HG03520 (cell line): ENCODE measurements around the gene MEAK7.

Source experiments
- ATAC-seq: cut with Tn5 transposase; IDR thresholded peaks from one replicate; pipeline ENCODE4 v1.9.1; 2021; ENCODE audit warnings: mild to moderate bottlenecking, moderate library complexity; ENCODE audit not compliant: unreplicated experiment

MEAK7 gene

GRCh38 chr16:84495506-84495905 is 9.0 kb downstream of the MEAK7 start:
- ATAC-seq, result no peak

DNA sequence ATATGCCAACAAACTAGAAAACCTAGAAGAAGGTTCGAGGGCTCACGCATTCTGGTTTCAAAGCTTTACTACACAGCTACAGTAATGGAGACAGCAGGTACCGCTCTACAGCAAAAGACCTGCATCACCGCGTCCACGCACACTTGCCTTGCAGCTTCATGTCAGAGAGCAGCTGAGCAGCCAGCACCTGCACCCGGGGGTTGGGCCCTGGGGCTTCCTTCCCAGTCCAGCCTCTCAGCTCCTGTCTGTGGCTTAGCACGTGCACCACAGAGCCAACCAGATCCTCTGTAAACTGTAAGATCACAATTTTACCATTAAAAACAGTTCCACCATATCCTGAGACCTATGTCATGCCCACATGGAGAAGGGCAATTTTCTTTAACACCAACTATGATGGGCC is 15.3 kb downstream of the MEAK7 start:
- no peak for ATAC-seq

GRCh38 chr16:84487358-84487757 is 17.1 kb downstream of the MEAK7 start:
- no peak for ATAC-seq

GRCh38 chr16:84486551-84487235 is 17.8 kb downstream of the MEAK7 start:
- ATAC-seq, result no peak

DNA sequence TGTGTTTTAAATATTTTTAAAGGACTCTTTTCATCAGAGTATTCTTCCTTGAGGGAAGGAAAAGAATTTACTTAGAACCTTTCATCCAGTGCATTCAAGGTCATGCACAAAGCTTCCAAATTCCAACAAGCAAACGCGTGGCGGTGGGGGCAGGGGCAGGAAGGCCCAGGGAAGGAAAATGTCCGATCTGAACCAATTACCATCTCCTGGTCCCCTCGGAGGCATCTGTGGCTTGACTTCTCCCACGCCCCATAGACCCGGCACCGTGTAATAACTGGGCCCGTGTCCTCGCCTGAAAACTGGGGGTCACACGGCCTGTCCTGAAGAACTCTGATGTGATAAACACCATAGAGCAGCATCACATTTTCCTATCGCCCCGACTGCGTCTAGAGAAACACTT is 18.3 kb downstream of the MEAK7 start:
- ATAC-seq, result no peak

DNA sequence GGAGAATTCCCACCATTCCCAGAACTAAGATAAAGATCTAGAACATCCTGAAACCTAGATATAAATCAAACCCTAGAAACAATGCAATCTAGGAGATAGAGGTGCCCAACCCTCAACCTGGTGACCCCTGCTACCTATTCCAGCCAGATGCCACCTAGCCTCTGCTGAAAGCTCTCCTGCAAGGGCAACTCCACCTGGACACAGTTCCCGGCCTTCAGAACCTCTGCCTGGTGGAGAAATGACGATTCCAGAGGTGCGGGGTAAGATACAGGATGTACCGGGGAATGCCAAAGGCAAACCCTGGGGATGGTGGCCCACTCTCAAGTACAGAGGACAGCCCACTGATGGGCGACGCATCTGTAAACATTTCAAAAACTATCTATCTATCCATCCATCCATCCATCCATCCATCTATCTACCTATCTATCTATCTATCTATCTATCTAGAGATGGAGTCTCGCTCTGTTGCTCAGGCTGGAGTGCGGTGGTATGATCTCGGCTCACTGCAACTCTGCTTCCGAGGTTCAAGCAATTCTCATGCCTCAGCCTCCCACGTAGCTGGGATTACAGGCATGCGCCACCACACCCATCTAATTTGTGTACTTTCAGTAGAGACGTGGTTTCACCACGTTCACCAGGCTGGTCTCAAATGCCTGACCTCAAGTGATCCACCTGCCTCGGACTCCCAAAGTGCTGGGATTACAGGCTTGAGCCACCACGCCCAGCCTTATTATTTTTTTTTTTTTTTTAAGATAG is 19.0 kb downstream of the MEAK7 start:
- ATAC-seq, result no peak

DNA sequence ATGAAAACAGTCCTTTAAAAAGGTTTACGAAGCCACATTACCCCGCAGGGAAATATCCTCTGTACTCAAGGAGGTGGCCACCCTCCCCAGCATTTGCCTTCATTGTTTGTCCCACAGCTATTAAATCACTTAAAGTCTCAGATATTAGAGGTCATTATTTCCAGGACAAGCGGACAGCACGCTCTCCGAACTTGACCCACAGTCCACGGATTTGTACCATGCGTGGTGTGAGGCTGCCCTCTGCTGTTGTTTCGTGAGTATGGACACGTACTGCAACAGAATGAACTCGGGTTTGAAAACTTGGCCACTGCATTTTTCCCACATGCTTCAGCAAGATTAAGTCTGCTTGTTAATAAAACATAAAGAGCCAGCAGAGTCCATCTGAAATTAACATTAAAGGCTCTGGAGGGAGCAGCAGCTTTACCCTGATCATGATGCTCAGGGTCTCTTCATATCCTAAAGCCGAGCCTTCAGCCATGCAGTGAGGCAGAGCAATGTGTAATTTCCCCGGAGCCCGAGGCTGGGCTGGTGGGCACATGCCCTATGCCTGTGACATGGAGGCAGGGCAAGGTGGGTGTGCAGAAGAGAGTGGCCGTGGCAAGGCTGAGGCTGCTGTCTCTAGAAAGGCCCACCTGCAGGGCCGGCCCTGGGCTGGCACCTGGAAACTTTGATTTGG is 19.7 kb downstream of the MEAK7 start:
- ATAC-seq, result no peak

DNA sequence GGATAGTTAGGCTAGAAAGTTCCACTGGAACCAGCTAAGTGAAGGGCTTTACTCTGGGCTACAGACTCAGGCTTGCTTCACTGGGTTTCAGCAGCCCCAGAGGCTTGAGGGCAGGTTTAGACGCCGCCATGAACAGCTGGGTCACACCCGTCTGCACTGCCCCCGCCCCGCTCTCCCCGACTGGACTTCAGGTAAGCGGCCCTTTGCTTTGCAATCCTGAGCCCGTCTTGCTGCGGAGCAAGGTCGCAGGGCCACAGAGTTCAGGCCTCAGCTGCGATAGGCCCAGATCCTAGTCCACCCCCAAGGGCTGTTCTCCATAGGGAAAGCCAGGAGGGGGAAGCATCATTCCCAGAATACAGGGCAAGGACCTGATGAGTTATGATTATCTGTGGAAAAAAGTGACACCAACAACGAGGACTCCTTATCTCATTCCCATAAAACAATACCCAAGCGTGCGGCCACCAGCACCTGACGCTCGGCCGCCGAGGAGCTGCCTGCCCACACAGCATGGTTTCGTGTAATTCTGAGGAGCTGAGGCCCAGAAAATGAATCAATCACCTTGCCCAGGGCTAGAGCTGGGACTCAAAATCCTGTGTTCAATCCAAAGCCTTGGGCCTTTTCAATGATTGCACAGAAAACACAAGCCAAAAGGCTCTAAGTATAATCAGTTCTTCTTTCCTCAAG is 20.4 kb downstream of the MEAK7 start:
- ATAC-seq, result no peak

GRCh38 chr16:84482951-84483881 is 21.2 kb downstream of the MEAK7 start:
- ATAC-seq, result no peak

- no peak for ATAC-seq
Measured at GRCh38 chr16:84482001-84482891, 22.2 kb downstream of the MEAK7 start.

DNA sequence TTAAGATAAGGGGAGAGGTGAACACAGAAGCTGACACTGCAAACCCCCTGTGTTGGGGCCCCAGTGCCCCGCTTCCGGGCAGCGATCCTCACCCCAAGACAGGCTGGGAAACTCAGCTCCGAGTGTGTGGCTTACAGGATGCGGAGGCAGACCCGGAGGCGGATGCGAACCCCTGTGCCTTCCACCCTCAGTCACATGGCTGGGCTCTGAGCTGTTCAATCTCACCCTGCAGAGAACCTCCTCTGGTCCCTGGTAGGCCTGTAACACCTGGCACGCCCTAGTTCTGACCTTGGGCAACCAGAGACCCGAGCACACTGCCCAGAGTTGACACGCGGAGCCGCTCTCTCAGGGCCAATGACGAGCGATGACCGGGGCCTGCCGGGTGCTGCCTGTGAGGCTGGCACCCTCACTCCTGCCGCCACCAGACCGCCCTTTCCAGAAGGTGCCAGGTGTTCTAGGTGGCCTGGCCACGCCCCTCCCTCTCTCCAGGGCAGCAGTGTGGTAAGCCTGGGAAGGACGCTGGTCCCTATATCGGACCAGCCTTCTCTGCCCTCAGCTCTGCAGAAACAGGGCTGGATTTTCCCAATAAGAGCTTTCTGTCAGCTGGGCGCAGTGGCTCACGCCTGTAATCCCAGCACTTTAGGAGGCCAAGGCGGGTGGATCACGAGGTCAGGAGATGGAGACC is 23.3 kb downstream of the MEAK7 start:
- ATAC-seq, result no peak

DNA sequence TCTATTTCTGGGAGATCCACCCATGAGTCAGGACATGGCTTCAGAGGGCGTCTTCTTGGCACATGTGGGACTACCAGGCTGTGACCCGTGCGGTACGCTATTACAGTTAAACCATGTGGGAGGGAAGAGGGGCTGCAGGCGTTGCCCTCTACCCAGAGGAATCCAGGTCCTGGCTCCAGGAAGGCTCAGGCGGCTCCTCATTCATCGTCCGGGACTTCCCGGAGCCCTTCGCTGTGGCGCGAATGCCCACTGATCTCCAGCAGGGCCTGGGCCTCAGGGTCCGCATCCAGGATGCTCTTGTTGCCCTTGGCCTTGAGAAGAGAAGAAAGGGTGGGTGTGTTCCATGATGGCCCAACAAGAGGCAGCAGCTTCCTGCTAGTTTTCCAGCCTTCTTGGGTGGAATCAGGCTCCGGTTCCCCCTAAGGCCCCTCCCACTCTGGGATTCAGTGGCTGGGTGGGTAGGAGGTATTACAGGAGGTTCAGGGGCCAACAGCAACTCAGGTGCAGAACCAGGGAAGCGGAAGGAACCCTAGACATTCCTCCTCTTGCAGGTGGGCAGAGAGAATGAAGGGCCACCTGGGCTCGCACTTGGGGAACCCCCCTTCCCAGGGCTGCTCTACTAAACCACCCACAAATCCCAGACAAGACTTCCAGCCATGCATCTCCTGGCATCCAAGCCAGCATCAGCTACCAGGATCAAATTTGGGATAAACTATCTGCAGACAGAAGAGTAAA is 24.6 kb downstream of the MEAK7 start:
- ATAC-seq, result no peak

GRCh38 chr16:84478172-84478947 is 26.1 kb downstream of the MEAK7 start:
- ATAC-seq, result no peak

DNA sequence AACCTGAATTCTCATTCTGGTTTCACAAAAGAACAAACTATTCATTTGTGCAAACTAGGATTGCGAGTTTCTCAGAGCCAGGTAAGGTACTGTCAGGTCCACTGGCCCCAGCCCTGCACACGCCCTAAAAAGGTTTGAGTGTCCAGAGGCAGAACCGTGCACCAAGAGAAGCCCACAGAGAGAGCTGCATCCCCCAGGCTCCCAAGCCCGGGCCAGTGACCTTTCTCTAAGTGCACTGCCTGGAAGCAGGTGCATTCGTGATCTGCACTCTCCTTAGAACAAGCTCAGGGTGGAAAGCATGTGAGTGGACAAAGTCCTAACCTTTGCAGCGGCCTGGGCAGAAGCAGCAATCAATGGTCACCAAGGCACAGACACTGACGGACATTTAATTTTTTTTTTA is 26.8 kb downstream of the MEAK7 start:
- ATAC-seq, result no peak

GRCh38 chr16:84476401-84476800 is 28.1 kb downstream of the MEAK7 start:
- ATAC-seq, result no peak

DNA sequence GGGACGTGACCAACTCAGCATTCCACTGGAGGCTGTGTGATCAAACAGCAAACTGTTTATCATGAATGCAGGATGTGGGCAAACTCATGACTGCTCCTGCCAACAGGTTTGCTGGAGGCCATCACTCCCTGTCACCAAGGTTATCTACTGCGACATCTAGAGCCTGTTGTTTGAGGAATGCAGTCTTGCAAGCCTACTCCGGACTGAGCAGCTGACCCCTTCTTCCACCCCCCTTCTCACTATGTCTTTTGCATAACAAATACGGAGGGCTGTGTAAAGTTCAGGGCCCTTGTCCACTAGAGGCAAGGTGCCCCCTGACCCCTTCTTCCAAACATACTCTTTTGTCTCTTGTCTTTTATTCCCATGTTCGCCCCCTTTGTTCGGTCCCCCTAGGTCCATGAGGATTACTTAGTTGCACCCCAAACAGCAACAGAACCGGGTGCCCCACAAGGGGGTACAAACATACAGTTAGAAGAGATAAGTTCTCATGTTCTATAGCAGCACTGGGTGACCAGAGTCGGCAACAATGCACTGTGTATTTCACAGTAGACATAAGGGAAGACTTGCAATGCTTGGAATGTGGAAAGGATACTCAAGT is 28.7 kb downstream of the MEAK7 start:
- ATAC-seq, result no peak

- no peak for ATAC-seq
Measured at GRCh38 chr16:84471966-84472365, 32.5 kb downstream of the MEAK7 start.
